NCI-H524 treated with DMSO at 0.1 percent for 48 hours (cell line): ENCODE data around the gene GDPD1.
"Not testable (repeated sequence)": the region's sequence is repeated elsewhere in the genome, so short reads cannot be mapped to it uniquely, and the experiment has no call there.

Source experiments
- DNase-seq: peaks from one replicate; lab custom pipeline; 2025; lab: John Stamatoyannopoulos, UW

Gene GDPD1

DNA sequence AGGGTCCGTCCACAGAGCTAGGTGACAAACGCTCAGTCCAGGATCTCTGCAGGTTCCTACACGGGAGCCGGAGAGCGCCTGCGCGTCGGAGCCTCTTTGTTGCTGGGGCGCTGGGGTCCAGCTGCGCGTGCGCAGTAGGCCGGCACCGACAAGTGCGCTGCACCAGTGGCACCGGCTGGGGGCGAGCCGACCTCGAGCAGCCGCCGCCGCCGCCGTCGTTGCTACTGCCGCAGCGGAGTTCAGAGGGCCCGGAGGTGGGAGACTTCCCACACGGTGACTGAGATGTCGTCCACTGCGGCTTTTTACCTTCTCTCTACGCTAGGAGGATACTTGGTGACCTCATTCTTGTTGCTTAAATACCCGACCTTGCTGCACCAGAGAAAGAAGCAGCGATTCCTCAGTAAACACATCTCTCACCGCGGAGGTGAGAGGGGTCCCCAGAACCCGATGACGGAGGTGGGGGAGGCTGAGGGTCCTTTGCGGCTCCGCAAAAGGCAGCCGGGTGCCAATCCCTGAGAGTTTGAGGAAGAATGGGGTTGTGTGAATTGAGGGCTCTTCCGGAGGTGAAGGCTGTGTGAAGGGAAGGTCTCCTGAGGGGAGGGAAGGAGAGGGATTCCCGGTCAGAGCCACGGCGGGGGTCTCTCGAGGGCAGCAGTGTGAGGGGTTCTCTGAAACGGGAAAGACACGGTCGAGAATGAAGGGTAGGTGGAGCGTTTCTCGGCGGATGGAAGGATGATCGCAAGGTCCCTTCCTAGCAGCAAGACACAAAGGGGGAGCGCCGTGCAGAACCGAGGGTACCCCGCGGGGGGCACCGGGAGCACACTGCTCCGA, at the start of gene GDPD1:
TSS of gene GDPD1 (plus strand) at position 184 of the 831 bp plus-strand sequence. CDS start at position 283, 99 bp downstream.
- peak; percentile 88 for DNase-seq

DNA sequence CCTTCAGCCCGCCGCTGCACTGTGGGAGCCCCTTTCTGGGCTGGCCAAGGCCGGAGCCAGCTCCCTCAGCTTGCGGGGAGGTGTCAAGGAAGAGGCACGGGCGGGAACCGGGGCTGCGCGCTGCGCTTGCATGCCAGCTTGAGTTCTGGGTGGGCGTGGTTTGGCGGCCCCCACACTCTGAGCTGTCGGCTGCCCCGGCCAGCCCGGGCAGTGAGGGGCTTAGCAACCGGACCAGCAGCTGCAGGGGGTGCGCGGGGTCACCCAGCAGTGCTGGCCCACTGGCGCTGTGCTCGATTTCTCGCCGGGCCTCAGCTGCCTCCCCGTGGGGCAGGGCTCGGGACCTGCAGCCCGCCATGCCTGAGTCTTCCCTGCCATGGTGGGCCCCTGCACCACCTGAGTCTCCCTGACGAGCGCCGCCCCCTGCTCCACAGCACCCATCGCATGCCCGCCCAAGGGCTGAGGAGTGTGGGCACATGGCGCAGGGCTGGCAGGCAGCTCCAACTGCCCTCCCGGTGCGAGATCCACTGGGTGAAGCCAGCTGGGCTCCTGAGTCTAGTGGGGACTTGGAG, 47.8 kb upstream of the GDPD1 start:
- DNase-seq = no peak

DNA sequence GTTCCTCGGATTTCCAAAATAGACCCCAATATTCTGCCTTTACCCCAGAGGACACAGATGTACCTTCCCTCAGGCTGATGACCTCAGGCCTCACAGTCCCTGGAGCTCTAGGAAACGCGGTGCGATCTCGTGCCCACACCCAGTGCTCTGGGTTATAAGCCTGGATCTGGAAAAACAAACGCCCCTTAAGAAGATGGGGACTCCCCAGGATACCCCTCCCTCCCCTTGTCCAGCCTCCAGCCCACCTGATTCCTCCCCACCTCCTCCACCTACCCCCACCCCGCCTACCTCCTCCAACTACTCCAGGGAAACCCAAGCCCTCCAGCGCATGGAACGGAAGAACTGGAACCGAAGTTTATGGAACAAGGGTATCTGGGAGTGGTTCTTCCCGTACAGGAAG, 45.6 kb upstream of the GDPD1 start:
- DNase-seq = no peak

DNA sequence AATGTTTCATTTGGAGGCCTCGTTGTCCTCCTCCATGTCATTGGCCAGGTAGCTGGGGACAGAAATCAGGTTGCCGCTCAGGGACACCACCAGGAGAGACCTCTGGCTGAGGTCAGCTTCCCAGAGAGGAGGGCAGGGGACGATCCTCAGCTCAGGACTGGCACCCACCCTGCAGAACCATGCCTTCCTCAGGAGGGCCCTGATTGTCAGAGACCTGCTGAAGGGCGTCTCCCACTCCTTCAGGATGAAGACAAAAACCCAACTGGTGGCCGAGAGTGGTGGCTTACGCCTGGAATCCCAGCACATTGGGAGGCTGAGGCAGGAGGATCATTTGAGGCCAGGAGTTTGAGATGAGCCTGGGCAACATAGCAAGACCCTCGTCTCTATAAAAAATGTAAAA, 45.2 kb upstream of the GDPD1 start:
- DNase-seq = no peak

DNA sequence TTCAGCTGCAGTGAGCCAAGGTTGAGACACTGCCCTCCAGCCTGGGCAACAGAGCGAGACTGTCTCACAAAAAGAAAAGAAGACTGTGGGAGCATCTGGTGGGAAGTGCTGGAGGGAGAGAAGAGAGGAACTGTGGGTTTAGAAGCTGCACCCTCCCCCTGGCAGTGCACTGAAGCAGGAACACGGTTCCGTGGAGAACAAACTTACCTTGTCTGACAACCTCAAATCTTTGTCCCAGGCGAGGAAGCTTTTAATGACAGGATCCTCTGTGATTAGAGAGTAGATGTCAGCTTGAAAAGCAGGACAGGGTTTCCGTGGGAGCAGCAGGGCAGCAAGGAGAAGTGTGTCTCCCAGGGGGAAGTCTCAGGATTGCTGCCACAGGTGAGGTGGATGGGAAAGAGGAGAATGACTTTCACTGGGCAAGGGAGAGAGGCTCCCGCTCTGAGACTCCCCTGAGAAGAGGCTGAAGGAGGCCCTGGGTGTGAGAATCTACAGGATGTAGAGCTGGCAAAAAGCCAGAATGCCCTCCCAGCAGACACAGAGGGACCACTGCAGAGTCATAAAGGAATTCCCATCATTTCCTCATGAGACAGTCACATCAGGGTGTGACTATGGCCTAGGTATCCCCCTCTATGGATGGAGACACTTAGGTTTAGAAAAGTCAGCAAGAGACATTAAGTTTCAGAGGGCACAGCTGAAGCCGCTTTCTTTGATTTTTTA, 41.9 kb upstream of the GDPD1 start:
- DNase-seq = no peak

DNA sequence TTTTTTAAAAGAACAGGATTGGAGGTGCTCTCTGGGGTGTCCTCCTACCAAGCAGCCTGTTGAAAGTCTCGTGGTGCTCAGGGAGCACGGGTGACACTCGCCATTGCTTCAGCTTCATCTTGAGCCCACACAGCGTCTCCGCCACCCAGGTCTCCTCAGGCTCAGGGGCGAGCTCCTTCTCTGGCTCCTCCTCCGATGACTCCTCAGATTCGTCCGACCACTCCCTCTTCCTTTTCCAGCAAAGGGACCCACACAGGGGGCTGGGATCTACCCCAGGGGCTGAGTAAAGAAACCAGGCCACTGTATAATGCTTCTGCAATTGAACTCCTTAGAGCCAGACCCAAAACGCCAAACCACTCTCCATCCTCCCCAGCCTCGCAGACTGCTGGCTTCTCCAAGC, 40.7 kb upstream of the GDPD1 start:
- not testable (repeated sequence) for DNase-seq

DNA sequence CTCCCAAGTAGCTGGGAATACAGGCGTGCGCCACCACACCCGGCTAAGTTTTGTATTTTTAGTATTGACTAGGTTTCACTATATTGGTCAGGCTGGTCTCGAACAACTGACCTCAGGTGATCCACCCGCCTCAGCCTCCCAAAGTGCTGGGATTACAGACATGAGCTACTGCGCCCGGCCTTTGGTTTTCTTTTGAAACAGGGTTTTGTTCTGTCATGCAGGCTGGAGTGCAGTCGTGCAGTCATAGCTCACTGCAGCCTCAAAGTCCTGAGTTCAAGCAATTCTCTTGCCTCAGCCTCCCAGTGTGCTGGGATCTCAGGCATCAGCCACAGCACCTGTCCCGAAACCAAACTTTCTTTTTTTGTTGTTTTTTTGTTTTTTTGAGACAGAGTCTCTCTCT, 39.7 kb upstream of the GDPD1 start:
- DNase-seq = no peak

DNA sequence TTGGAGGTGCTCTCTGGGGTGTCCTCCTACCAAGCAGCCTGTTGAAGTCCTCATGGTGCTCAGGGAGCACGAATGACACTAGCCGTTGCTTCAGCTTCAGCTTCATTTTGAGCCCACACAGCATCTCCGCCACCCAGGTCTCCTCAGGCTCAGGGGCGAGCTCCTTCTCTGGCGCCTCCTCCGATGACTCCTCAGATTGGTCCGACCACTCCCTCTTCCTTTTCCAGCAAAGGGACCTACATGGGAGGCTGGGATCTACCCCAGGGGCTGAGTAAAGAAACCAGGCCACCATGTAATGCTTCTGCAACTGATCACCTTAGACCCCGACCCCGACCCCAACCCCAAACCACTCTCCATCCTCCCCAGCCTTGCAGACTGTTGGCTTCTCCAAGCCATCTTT, 38.8 kb upstream of the GDPD1 start:
- DNase-seq = no peak

DNA sequence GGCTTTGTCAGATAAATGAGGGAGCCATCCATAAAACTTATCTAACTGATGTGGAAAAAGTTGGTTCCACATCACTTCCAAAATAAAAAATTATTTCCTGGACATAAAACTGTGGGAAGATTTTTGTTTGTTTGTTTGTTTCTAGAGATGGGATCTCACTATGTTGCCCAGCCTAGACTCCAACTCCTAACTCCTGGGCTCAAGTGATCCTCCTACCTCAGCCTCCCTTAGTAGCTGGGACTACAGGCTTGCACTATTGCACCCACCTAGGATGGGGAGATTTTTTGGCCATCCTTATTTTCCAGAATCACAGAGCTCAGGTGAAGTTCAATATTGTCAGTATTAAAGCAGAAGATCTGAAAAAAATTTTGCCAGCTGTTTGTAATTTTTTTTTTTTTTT, 34.3 kb upstream of the GDPD1 start:
- no peak for DNase-seq

DNA sequence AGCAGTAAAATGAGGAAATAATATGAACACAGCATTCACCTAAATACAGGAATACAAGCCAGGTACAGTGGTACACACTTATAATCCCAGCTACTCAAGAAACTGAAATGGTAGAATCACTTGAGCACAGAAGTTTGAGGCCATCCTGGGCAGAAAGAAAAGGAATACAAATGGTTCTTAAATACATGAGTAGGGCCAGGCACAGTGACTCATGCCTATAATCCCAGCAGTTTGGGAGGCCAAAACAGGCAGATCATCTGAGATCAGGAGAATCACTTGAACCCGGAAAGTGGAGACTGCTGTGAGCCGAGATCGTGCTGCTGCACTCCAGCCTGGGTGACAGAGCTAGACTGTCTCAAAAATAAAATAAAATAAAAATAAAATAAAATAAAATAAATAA, 33.5 kb upstream of the GDPD1 start:
- DNase-seq = no peak

DNA sequence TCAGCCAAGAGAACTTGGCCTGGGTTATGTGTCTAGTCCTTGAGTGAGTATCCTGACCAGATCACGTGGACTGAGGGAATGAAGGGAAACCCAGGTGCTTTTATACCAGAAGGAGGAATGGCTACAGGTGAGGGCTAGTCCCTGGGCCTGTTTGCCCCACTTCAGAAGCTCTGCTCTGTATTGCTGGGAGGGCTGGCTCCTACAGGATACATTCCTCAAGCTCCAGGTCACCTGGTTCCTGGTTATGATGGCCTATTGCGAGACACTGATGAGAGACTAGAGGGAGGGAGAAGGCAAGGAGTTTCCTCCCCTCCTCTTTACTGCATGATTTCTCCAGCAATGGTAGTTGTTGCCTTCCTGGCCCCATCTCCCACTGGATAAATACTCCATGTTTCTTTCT, 29.5 kb upstream of the GDPD1 start:
- no peak for DNase-seq

DNA sequence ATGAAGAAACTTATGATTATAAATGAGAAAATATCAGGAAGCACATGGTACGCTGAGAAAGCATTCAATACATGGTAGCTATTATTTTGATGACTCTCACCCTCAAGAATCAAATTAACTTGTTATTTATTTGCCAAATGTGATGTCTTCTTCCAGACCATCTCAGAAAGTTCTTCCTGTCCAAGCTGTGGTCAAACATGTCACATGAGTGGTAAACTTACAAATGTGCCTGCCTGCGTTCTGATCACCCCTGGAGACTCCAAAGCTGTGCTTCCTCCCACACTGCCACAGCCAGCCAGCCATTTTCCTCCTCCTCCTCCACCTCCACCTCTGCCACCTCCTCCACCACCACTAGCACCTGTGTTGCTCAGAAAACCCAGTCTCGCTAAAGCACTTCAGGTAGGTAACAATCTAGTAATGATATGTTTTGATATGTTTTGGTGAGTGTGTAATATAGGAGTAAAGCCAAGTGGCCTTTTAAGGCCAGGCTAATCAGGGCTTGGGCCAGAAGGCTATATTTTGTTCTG, 26.9 kb upstream of the GDPD1 start:
- no peak for DNase-seq

DNA sequence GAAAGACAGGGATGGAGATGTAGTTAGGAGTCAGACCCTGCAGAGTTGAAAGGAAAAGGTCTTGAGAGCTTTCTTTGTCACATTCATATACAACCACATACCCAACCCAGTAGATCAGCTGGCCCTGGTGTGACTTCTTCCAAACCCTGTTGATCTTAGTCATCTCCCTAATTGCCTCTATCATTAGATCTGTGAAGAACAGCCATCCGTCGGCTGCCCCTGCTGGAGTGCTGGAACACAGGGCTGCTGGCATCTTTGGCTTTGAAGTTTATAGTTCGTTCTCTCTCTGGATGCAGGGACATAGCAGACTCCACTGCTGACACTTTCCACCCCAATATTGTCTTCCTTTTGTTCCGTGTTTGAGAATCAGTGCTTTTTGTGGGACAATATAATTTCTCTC, 20.9 kb upstream of the GDPD1 start:
- DNase-seq = no peak

DNA sequence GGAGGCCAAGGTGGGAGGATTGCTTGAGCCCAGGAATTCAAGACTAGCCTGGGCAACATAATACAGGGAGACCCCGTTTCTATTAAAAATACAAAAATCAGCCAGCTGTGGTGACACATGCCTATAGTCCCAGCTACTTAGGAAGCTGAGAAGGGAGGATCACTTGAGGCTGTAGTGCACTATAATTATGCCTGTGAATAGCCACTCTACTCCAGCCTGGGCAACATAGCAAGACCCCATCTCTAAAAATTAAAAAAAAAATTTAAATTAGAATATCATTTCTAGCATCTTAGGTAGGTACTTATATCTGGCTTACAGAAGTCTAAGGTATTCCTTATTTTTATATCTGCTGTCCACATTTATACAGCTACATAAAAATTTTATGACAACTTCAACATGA, 18.0 kb upstream of the GDPD1 start:
- DNase-seq = no peak

DNA sequence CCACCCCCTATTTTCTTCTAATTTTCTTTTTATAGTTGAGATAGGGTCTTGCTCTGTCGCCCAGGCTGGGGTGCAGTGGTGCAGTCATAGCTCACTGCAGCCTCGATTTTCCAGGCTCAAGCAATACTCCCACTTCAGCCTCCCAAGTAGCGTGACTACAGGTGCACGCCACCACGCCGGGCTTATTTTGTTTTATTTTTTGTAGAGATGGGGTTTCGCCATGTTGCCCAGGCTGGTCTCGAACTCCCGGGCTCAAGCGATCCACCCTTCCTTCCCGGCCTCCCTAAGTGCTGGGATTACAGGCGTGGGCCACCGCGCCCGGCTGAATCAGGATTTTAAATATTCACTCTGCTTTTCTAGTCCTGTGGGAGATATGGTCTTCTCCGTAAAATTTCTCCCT, 941 bp upstream of the GDPD1 start:
- DNase-seq = no peak

DNA sequence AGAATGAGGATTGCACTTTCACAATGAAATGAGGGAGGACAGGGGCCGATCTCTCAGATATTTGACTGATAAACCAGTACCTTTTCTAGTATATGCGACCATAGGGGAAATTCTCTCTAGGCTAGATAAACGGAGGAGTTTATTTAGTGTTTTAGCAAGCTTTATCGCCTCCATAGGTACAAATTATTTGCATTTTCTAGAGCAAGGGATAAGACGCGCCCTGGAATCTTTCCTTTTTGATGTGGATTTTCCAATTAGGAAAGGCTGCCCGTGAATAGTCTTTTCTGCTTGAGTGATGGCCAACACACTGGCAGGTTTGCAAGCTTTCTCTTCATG, 351 bp upstream of the GDPD1 start:
- DNase-seq = no peak

DNA sequence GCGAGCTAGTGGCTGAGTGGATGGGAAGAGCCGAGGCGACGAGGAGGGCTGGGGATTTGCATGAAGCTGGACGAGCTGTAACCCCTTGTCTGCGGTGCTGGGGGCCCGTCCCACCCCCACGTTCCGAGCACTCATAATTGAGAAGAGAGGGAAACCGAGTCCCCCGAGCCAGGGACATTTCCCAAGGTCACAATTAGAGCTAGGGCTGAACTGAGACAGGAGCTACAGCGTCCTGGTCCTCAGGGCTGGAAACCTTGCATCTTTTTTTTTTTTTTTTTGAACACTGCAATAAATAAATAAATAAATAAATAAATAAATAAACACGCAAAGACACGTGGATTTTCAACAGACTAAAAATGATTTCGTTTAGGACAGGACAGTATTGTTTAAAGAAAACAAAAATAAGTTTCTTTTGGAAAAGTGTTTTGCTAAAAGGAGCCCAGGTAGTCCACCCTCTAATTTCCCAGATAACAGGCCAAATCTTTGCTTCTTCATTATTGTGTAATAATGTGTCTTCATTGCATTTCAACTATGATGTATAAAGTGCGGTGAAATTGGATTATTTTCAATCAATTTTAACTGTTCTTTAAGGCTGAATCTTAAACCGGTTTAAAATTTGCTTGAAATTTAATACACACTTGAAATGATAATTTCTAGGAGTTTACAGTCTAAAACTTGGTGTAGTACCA, 992 bp downstream of the GDPD1 start:
- DNase-seq = no peak

DNA sequence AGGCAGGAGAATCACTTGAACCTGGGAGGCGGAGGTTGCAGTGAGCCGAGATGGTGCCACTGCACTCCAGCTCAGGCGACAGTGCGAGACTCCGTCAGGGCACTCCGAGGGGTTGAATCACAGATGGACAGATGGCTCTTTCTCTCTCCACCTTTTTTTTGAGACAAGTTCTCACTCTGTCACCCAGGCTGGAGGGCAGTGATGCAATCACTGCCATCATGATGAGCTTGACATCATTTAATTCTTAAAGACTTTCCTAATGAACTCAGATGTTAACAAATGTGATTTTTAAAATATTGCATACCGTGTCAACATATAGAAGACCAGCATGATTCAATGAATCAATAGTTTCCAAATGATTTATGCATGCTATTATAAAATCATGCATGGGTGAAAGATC, 3.5 kb downstream of the GDPD1 start:
- DNase-seq = no peak

DNA sequence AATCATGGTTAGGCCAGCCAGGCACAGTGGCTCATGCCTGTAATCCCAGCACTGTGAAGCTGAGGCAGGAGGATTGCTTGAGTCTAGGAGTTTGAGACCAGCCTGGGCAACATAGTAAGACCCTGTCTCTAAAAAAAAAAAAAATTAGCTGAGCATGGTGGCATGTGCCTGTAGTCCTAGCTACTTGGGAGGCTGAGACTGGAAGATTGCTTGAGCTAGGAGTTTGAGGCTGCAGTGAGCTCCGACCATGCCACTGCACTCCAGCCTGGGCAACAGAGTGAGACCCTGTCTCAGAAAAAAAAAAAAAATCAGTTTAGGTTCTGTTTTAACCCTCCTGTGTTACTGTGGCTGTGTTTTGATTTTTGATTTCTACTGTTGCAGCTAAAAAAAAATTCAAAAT, 8.3 kb downstream of the GDPD1 start:
- not testable (repeated sequence) for DNase-seq

DNA sequence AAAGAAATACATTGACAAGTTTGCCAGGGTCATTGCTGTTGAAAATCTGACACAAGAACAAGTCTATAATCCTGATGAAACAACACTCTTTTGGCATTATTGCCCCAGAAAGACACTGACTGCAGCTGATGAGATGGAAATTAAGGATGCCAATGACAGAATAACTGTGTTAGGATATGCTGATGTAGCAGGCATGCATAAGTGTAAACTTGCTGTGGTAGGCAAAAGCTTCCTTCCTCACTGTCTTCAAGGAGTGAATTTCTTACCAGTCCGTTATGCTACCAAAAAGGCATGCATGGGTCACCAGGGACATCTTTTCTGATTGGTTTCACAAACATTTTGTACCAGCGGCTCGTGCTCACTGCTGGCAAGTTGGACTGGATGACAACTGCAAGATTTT, 10.5 kb downstream of the GDPD1 start:
- no peak for DNase-seq

DNA sequence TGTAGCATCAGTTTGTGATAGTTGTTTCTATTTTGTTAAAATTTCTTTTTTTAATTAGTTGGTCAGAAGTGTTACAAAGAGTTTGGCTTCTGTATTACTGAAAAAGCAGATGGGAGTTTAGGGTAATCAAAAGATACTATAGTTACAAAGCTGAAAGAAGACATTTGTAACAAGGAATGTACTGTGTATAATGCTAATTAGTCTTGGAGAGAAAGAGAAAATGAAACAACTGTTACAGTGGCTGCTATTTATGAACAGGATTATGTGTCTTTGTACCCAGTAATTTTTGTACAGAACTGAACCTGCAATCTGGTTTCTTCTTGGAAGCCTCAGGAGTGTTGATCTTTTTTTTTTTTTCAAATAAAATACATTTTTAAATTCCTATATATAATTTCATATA, 14.3 kb downstream of the GDPD1 start:
- no peak for DNase-seq

DNA sequence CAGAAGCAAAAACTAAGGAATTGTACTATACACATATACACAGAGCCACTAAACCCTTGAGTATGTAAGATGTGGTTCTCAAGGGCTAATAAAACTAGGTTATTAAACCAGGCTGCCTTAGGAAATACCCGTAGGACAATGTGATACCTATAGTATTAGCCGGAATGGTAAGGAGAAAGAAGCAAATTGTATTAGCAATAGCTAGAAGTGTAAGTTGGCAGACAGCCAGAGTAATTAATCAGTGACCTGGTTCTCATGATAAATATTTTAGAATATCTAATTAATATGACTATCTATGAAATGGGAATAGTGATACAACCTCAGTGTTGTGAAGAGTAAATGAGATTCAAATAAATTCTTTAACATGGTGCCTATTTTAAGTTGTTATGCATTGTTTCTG, 18.6 kb downstream of the GDPD1 start:
- no peak for DNase-seq

DNA sequence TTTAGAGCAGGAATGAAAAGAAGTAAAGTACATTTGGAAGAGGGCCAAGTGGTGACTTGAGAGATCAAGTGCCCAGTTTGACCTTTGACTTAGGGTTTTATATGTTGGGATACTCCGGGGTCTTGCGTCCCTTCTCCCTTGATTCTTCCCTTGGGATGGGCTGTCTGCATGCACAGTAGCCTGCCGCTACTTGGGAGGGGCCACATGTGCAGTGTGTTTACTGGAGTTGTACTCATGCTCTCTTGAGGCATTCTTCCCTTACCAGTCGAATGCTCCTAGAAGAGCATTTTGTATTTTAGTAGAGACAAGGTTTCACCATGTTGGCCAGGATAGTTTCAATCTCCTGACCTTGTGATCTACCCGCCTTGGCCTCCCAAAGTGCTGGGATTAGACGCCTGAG, 23.8 kb downstream of the GDPD1 start:
- DNase-seq = no peak
